NCI-H2107 treated with DMSO at 0.1 percent for 48 hours (cell line): ENCODE measurements around the gene ANKRD63.

ENCODE experiments used
- DNase-seq: peaks from one replicate; lab custom pipeline; 2025; ENCODE audit not compliant: unreplicated experiment; lab: John Stamatoyannopoulos, UW

Gene ANKRD63

DNA sequence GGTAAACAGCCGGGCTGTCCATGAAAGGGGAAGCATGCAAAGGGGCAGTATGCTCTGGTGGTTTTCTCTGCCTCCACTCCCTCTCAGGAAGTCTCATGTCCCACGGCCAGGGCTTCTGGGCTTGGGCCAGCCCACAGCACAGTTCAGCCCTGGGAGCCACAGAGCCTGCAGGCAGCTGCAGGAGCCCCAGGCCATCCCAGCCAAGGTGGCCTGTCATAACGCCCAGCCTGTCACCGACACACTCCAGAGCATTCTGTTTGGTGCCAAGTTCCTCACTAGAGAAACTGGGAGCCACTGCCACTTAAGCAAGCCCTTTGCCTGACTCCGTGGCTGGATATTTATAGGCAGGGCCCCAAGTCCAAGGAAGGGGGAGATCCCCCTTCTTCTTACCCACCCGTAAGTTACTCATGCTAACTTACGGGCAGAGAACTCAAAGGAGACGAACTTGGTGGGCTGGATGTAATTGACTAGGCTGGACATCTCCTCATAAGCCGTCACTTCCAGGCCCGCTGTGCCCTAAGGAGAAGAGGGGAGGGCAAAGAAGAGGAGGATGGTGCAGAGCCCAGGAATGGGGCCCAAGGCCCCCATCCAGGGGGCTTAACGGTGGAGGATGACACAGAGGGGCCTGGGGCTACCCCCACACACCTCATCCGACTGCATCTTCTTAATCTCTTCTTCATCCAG, 13.2 kb upstream of the ANKRD63 start:
- no peak for DNase-seq

DNA sequence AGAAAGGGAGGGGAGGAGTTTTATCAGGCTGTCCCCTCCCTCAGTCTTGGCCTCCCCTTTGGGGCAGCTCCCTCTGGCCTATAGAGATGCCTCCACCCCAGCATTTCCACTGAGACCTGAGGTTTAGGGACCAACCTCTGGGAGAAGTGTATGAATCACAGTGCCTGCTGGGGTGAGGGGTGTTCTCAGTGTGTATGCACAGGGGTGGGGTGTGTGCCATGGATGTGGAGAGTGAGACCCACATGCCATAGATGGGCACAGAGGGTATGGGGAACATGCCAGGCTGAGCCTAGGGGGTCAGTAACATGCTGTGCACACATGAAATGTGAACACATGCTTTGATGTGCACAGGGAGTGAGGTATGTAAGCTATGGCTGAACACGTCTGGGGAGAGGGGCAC, 12.4 kb upstream of the ANKRD63 start:
- no peak for DNase-seq

DNA sequence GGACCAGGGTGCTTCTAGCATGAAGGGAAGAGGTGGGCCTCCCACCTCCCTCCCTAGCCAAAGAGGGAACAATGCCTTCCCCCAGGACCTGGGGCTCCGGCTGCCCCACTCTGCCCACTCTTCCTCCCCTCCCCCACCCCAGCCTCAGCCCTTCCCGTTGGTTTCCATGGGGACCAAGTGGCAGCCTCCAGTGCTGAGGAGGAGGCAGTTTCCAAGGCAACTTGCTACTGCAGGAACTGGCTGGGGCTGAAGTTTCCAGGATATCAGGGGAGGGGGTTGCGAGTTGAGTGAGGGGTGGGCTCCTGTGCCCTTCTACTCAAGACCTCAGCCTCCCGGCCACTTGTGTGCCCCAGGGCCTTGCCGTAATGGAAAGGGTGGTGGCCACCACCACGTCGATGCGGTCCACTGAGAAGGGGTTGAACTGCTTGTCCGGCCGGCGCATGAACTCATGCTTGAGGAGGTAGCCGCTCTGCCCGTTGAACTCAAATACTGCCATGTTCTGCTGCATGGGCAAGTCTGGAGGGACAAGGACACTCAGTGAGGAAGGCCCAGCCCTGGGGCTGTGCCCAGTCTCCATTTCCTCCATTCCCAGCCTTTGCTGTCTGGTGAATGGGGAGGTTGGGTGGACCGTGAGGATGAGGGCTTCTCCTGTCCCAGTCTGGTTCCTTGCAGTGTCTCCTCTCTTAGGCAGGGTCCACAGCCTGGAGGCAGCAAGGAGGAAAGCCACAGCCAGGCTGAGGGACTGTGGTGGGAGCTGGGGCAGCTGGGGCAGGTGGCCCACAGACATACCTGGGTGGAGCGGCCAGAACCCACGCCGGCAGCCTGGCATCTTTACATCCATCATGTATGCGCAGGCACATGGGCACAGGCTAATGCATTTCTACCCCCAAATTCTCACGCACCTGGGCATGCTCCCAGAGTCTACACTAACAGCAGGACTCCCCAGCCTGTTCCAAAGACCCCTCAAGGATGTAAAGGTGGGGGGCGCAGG, 11.3 kb upstream of the ANKRD63 start:
- no peak for DNase-seq

DNA sequence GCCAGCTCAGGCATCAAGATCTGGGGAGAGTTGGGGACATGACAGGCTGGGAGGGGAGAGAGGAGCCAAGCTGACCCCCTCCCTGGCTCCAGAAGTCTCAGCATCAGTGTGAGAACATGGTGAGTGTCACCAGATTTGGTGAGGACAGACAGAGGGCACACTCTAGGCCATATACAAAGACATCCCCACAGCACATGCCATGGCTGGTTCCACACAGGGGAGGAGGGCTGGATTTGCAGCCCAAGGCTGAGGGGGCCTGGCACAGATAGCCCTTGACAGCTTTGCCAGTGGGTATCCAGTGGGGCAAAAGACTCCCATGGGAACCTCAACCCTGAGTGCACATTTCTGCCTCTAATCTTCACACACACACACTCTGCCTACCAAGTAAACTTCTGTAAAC, 10.1 kb upstream of the ANKRD63 start:
- DNase-seq = no peak

DNA sequence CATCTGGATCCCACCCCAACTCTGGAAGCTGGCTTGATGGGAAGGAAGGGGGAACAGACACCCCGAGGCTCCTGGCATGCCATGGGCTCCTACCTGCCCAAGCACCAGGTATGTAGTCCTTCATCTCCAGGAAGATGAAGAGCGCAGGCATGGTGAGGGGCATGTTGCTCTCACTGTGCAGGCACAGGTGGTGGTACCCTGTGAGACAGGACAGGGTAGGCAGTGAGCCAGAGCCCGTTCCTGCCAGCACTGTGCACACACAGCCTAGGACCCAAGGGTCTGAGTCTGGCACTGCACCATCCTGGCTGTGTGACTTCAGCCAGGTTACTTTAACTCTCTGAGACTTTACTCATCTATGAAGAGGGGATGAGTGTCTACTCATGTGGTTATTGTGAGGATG, 9.4 kb upstream of the ANKRD63 start:
- no peak for DNase-seq

DNA sequence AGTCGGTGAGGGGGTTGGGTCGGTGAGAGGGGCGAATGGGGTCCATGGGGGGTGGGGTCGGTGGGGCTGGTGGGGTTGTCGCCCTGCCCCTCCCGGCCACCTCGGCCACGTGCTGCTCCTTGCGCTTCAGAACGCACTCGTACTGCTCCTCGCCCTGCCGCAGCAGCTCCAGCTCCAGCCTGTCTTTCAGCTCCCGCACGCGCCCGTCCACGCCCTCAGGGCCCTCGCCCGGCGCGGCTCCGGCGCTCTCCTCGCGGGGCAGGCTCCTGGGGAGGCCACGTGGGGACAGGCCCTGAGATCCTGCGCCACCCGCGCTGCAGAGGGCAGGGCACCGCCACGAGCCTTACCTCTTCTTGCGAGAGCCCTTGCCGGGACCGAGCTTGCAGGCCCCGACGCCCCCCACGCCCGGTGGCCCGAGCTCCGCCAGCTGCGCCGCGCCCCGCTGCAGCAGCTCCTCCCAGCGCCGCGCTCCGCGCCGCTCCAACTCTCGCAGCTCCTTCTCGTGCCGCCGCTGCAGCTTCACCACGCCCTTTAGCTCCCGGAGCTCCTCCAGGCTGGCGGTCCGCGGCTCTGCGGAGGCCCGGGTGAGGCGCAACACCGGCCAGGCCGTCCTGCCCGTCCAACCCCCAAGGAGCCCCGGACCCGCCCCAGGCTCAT, 8.2 kb upstream of the ANKRD63 start:
- no peak for DNase-seq

DNA sequence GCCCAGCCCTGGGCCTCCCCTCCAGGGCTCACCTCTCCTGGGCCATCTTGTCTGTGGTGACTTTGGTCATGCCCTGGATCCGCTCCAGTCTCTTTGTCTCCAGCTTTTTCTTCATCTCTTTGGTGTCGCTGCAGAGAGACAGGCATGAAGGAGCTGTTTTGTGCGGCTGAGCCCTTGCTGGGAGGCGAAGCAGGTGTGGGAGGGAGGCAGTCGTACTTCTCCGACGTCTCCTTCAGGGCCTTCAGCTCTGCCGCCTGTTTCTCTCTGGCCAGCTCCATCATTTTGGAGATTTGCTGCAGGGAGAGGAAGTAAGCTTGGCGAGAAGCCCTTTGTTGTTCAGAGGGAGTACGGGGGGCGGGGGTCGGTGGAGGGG, 7.7 kb upstream of the ANKRD63 start:
- DNase-seq = no peak

DNA sequence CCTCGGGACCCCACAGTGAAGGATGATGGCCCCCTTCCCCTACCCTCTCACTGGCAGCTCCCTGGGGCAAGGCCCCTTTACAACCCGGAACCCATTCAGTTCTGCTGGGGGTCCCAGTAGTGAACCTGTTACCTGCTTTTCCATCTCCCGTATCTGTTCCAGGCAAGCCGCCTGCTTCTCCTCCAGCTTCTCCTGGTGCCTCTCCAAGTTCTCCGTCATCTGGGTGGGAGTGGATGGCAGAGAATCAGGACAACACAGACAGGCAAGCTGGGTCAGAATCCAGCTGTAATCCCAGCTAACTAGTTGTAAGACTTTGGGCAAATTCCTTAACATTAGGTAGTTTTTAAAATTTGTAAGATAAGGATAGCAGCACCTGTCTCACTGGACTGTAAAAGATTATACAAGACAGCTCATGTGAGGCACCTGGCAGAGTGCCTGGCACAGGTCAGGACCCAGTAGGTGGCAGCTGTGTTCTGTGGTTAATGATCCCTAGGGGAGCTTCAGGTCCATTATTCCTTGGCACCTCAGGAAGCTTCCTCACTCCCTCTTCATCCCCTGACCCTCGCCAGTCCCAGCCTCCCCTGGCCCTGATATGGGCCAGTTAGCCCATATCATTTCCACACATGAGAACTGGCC, 6.4 kb upstream of the ANKRD63 start:
- DNase-seq = peak; percentile 60

DNA sequence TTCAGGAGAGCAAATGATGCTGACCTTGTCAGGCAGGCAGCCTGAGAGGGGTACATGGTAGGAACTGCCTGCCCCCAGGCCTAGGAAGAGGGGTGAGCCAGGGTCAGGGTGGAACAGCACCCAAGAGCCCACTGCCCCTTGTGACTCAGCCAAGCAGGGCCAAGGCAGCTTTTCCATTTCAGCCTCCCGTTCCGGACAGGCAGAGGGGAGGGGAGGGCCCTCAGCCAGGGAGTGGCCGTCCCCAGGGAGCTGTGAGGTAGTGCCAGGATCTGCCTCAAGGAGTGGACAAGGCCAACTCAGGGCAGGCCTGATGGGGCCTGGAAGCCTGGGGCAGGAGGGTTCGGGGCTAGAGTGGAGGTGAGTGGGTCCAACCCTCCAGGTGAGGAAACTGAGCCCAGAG, 5.1 kb upstream of the ANKRD63 start:
- no peak for DNase-seq

DNA sequence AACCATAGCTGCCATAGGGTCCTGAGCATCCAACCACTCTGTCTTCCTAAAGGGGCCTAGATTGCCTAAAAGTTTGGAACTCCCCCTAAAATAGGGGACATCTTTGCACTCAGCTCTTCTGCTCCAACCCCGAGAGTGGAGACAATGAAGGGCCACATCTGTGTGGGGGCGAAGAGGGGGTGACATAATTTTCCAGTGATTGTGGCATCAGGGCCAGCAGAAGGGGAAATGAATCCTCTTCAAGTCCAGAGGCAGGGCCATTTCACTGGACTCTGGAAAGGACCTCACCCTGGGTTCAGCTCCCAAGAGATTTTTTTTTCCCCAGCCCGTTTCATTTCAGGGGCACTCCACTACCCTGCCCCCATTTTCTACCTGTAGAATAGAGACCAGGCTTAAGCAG, 4.6 kb upstream of the ANKRD63 start:
- no peak for DNase-seq

DNA sequence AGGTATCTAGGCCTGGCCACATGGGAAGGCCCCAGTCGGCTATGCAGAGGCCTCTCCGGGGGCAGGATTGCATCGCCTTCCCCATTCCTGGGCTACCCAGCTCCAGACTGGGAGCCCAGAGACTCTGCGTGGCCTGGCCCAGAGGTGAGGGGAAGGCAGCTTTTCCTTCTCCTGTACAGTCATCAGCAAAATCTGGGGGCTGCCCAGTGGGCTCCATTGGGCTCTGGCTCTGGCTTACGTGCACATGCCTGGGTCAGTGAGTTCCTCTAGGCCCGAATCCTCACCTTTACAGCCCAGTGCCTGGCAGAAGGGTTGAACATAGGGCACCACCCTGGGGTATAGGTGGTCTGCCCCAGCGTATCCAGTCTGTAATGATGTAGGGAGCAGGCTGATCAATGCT, 3.9 kb upstream of the ANKRD63 start:
- no peak for DNase-seq

DNA sequence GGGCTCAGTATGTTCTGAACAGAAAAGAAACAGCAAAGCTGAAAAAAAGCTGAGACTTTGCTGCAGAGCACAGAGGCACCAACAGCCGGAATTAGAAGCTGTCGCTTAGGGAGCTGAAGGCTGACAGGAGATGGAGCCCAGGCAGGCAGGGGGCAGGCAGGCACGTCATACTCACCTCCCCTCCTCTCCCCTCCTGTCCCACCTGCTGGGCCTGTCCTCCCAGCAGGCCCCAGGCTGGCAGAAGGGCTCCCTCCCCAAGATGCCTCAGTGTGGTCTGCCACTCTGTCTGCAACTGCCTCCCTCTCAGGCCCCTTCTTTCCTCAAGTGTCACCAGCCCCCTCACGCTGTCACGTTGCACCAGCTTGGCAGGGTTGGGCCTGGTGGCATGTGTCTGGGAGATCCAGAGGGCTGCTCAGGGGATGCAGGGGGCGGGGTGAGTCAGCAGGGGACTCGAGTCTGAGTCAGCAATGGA, 3.2 kb upstream of the ANKRD63 start:
- DNase-seq = no peak

DNA sequence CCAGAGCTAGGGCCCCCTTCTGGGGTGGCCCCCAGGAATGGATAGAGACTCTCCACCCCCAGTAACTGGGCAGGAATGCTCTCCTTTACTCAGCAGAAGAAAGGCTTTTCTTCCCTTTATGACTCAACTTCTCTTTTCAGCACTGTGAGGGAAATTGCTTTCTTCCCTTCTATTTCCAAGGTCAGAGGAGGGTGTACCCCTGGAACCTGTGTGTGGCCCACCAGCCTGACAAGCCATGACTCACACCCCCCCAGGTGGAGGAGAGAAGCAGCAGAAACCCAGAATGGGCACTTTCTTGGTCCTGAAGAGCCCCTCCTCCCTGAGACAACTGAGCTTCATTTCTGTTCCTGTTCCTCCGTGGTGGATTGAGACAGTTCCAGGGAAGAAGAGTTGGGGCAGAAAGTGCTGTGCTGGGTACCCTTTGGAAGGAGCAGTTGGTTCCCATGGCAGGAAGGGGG, 2.7 kb upstream of the ANKRD63 start:
- DNase-seq = no peak

DNA sequence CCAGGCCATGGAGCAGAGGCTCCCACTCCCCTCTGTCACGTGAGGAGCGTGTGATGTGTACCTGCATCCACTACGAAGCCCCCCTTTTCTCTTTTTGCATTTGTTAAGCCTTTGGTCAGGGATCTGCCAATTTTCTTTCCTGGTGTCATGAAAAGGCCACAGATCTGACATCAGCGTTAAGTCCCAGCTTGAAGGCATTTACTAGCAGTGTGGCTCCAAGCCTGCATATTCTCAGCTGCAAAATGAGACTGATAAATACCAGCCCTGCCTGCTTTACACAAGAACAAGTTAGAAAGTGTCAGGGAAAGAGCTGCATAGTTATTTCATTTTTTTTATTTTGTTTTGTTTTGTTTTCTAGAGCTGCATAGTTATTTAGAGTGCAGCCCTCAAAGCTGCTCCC, 2.3 kb upstream of the ANKRD63 start:
- DNase-seq = no peak

DNA sequence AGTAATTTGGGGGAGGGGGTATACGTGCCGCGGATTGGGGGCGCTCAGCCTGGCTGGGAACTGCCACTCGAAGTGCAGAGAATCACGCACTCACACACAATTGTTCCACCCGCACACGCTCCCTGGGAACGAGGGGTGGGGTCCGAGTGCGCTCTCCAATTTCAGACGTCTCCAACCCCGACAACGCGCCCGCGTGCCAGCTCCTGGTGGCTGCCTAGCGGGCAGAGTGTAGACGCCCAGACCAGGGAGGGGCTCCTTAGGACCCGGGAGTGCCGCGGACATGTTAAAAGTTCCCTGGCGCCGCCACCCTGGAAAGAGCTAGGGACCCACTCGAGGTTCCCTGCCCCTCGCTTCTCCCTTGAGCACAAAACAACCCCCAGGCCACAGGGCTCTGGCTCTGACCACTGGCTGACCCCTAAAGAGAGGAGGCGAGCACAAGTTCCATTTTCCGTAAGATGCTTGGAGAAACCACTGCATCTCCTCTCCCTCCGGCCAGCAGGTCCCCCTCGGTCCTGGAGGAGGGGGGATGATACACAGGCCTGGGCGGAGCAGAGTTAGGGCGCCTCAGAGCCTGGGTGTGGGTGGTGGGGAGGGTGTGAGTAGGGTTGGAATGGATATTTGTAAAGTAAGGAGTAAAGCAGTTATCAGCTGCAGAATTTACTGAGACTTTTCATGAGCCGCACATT, 894 bp upstream of the ANKRD63 start:
- DNase-seq = no peak

DNA sequence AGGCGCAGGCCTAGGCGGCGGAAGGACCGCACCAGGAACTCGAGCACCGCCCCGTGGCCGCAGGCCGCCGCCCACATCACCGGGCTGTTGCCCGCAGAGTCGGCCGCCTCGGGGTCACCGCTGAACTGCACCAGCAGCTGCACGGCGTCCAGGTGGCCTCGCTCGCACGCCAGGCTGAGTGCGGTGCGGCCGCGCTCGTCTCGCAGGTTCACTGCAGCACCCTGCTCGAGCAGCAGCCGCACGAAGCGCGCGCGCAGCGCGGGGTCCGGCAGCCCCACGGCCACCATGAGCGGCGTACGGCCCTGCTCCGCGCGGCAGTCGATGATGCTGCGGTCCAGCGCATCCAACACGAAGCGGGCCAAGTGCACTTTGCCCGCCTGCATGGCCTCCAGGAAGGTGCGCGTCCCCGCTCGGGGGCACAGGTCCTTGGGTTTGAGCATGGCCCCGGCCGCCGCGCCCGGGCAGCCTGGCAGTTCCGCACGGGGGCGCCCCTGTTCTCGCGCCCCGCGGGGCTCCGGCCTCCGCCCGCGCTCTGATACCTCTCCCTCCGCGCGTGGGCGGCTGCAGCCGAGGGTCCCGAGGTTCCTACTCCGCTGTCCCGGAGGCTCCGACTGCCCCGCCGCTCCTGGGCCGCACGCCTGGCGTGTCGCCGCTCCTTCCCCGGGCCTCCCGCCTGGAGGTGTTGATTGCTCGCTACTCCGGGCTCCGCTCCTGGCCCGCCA, 556 bp downstream of the ANKRD63 start:
- no peak for DNase-seq

DNA sequence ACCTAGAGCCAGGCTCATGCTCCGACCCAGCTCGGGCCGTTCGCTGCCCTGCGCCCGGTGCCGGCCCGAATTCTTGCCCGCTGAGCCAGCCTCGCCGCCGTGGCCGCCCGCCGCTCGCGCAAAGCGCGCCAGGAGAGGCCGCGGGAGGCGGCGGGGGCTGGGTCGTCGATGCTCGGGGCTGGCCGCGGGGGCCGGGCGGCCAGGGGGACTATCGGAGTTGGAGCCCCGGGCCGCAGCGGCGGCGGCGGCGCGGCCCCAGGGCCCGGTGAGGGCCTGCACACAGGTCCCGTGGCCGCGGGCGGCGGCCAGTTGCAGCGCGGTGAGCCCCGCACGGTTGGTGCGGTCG, 1.1 kb downstream of the ANKRD63 start:
- DNase-seq = no peak

DNA sequence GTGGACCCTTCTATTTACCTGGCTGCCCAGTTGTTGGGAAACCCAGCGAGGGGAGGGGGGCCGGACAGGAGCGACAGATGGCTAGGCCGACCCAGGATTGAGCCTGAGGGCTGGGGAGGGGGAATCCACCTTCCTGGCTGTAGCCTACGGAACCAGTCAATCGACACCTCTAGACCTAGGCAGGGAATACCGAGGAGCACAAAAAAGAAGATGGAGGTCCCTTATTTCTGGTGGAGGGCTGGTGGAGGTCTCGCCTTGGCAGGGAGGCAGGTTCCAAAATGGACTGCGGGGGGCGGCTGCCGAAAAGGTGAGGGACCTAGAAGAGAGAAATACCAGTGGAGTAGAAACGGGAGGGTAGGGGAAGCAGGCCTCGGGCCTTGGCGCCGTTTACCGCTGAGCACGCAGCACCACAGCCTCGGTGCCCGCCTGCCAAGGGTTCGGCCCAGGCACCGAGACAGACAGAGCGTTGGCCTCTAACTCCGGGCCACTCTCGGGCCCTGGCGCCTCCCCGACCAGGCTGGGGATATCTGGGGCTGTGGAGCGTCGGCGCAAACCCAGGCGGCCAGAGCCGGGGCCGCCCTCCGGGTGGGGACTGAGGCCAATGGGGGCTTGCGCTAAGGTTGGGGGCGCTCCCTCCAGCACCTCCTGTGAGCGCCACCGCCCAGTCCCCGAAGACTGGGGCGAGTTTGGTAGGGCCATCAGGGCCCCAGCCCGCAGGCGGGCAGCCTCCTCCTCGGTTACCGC, 1.6 kb downstream of the ANKRD63 start:
- DNase-seq = no peak

DNA sequence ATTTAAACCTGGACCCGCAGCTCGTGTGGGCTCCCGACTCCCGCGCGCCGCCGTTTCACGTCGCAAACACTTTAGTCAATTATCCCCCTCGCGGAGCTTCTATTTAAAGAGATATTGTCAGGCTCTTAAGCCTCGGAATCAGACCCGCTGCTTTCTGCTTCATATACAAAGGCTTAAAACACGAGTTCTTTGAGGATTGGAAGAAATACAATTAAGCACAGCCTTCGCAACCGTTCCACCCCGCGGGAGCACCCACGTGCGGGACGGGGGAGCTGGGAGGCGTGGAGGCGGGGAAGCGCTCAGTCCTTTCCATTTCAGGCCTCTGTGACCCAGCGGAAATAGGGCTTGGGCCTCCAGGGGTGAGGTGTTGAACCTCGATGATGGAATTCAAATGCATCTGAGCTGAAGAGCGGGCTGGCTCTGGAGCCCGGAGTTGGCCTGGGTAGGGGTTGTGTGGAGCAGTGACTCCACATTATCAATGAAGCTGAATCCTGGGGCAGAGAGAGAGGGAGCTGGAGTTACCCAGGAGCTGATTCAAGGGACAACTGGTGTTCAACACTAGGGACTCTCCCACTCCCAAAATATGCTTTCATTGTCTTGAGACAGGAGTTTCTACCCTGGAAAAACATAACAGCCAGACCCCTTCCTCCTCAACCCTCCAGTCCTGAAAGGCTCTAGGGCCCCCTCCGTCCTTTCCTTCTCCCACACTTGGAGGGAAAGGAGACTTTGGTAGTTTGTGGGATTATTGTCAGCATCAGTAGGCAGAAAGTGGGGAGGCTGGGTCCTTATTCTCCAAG, 2.4 kb downstream of the ANKRD63 start:
- no peak for DNase-seq
